Measurements from ENCODE around the gene TMEM129.

GRCh38 chr4:1731180-1731579, 10.1 kb upstream of the TMEM129 start:
- TF ChIP-seq CTCF (conservative IDR thresholded peaks at IDR 0.05) (no peak), EZH2 (IDR thresholded peaks at IDR 0.05; ENCODE audit: low read depth) (no peak)

Measured in PC-9 (cell line).